Psoas muscle (tissue), 8 donors: ENCODE measurements around the gene DNAJC11. TPM values are rescaled to one million over a fixed set of nuclear protein-coding genes. Genes with fewer than 3 reads are reported as not detected.

Source experiments
- ATAC-seq, 4 donors: fragments of 200-7000 bp; cut with Tn5 transposase; one replicate each; pipeline ENCODE4 v1.9.1; 2020; ENCODE audit warnings: moderate library complexity in 3 of 4, mild to moderate bottlenecking in 2 of 4
- DNase-seq, 2 donors: peaks; one replicate each; pipeline ENCODE4 v3.0.0-alpha.2; 2020
- H3K27ac ChIP-seq: fragments of 200-600 bp; one replicate; pipeline ENCODE4 v1.8.0; 2022
- H3K27me3 ChIP-seq, 3 donors: fragments of 200-600 bp in 1 of 3; one replicate each; pipeline versions ENCODE4 v1.6.1 to v1.8.0; 2013 to 2022; ENCODE audit warnings: low read length in 2 of 3, mild to moderate bottlenecking in 2 of 3, moderate library complexity in 1 of 3; ENCODE audit not compliant: insufficient read depth in 3 of 3
- H3K36me3 ChIP-seq, 2 donors: fragments of 200-600 bp in 1 of 2; one replicate each; pipeline versions ENCODE4 v1.6.1 to v1.8.0; 2013 to 2022; ENCODE audit warnings: low read depth in 1 of 2, mild to moderate bottlenecking in 1 of 2, moderate library complexity in 1 of 2; ENCODE audit not compliant: insufficient read depth in 1 of 2
- H3K4me1 ChIP-seq: fragments of 200-600 bp; one replicate; pipeline ENCODE4 v1.8.0; 2022
- H3K4me3 ChIP-seq: fragments of 200-600 bp; one replicate; pipeline ENCODE4 v1.8.0; 2022; ENCODE audit warnings: mild to moderate bottlenecking
- H3K9me3 ChIP-seq: fragments of 200-600 bp; one replicate; pipeline ENCODE4 v1.8.0; 2022
- WGBS, 3 donors: extraction: QIAGEN DNeasy Blood & Tissue Kit; methylation state at CpG; one replicate each; pipeline versions ENCODE4 v1.1.6 to v1.1.7; 2013; 5-methylcytosine and 5-hydroxymethylcytosine counted together
- intact Hi-C, 2 donors: fragments of 100-400 bp; cut with DNase I; formaldehyde crosslinking; loops; one replicate each; pipeline versions ENCODE4 v1.11.0 to v1.14.2; 2022
- polyA plus RNA-seq, 3 donors: library from polyadenylated mRNA; stranded (reverse); fragments of 200-250 nt; gene quantifications; one replicate each; pipeline ENCODE4 v1.2.3, GENCODE V29; 2013
- total RNA-seq, 4 donors: library from RNA; stranded (reverse); fragmentation: NEBNext Ultra II Directional in 2 of 4; extraction: Animal tissue kit (Norgen Biotek cat#: 25700) in 2 of 4; gene quantifications; one replicate each; pipeline versions ENCODE4 v1.2.1 to v1.2.4, GENCODE V29; 2021 to 2023
- TF ChIP-seq, protein P1 (sequence below): fragments of 200-600 bp; IDR thresholded peaks from one replicate; pipeline ENCODE4 v1.8.0; 2022; ENCODE audit warnings: antibody characterized with exemption
- donor health status: healthy with polysubstance abuse.
- donor health status: DM: no; HTN: no; CAD: no; lungs with moderate emphysema.
- donor health status: Bipolar disorder and iron deficiency.
- donor health status: healthy.
- donor health status: DM: yes; HTN: yes; CAD: no.
- donor health status: DM: no; HTN: no; CAD: no.
- donor health status: DM: no; HTN: no; CAD: no.
- donor health status: DM: yes; HTN: yes; CAD: no.

DNAJC11 gene
- total and polyA plus RNA-seq, 7 donors = 28.2 to 65.4 (median 55.7) TPM

DNA sequence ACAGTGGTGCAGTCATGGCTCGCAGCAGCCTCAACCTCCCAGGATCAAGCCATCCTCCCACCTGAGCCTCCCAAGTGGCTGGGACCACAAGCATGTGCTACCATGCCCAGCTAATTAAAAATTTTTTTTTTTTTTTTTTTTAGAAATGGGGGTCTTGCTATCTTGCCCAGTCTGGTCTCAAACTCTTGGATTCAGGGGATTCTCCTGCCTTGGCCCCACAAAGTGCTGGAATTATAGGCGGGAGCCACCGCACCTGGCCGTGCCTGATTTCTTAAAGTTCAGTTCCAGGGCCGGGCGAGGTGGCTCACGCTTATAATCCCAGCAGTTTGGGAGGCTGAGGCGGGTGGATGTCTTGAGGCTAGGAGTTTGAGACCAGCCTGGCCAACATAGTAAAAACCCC, 70.6 kb downstream of the DNAJC11 start:
- no peak overlapping the region for H3K4me3 ChIP-seq
- intact Hi-C loops = no loop called here
- H3K27me3 ChIP-seq = no peaks in the 10 kb centered on the region
- DNase-seq = no peak
- H3K36me3 ChIP-seq = peaks cover 6 to 90% of the 10 kb centered on the region in 2 donors
- TF ChIP-seq, protein P1, sequence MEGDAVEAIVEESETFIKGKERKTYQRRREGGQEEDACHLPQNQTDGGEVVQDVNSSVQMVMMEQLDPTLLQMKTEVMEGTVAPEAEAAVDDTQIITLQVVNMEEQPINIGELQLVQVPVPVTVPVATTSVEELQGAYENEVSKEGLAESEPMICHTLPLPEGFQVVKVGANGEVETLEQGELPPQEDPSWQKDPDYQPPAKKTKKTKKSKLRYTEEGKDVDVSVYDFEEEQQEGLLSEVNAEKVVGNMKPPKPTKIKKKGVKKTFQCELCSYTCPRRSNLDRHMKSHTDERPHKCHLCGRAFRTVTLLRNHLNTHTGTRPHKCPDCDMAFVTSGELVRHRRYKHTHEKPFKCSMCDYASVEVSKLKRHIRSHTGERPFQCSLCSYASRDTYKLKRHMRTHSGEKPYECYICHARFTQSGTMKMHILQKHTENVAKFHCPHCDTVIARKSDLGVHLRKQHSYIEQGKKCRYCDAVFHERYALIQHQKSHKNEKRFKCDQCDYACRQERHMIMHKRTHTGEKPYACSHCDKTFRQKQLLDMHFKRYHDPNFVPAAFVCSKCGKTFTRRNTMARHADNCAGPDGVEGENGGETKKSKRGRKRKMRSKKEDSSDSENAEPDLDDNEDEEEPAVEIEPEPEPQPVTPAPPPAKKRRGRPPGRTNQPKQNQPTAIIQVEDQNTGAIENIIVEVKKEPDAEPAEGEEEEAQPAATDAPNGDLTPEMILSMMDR = no peak
- H3K27ac ChIP-seq = no peak overlapping the region
- WGBS, 3 donors = 95 to 98% (median 96%) methylated on average over 8 of the region's 8 CpGs
- H3K9me3 ChIP-seq = no peaks in the 10 kb centered on the region
- peaks cover 9% of the 10 kb centered on the region for H3K4me1 ChIP-seq
- no peak for ATAC-seq

DNA sequence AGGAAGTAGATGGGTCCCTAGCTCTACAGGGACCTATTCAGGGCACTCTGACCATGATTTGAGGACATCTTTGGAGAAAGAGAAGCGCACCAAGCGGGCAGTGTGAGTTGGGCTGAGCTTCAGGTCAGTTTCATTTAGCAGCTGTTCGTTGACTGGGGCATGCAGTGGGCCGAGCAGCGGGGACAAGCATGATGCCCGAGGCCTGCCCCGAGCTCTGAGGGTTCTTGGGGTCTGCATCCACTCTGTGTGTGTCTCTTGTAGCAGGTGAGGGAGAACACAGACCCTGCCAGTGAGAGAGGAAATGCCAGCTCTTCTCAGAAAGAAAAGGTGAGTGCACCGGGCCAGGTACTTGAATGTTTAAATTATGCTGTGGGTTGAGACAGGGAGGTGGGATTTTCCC, 71.6 kb downstream of the DNAJC11 start:
- H3K4me1 ChIP-seq = peaks cover 12% of the 10 kb centered on the region
- no peaks in the 10 kb centered on the region for H3K27me3 ChIP-seq
- DNase-seq = no peak
- no peak overlapping the region for H3K27ac ChIP-seq
- no peak overlapping the region for H3K4me3 ChIP-seq
- TF ChIP-seq, protein P1 = no peak
- ATAC-seq = no peak
- intact Hi-C loops = no loop called here
- H3K36me3 ChIP-seq = peaks cover 0 to 80% of the 10 kb centered on the region in 2 donors
- 86 to 93% (median 88%) methylated on average over 8 of the region's 8 CpGs for WGBS, 3 donors
- no peaks in the 10 kb centered on the region for H3K9me3 ChIP-seq

DNA sequence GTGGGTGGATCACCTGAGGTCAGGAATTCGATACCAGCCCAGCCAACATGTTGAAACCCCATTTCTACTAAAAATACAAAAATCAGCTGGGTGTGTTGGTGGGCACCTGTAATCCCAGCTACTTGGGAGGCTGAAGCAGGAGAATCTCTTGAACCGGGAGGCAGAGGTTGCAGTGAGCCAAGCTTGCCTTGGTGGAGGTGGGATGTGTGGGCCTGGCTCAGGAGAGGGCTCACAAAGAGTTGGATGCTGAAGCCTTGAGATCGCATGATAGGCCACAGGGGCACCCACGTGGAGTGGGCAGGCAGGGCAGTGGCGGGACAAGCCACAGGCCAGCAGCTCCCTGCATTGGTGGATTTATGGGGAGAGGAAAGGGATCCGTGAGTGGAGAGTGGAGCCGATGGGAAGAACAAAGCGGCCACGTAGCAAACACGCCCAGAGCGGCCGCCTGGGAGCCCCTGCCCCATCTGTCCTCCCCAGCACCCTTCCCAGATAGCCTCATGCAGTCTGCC, 72.6 kb downstream of the DNAJC11 start:
- Histone ChIP-seq H3K27me3 (no peaks in the 10 kb centered on the region), H3K4me3 (no peak overlapping the region), H3K27ac (no peak overlapping the region), H3K36me3 (peaks cover 0 to 72% of the 10 kb centered on the region in 2 donors), H3K4me1 (peaks cover 12% of the 10 kb centered on the region), H3K9me3 (no peaks in the 10 kb centered on the region)
- TF ChIP-seq, protein P1 = no peak
- DNase-seq (no peak), ATAC-seq (no peak)
- WGBS, 3 donors = 84 to 90% (median 88%) methylated on average over 12 of the region's 12 CpGs
- intact Hi-C loops = no loop called here

DNA sequence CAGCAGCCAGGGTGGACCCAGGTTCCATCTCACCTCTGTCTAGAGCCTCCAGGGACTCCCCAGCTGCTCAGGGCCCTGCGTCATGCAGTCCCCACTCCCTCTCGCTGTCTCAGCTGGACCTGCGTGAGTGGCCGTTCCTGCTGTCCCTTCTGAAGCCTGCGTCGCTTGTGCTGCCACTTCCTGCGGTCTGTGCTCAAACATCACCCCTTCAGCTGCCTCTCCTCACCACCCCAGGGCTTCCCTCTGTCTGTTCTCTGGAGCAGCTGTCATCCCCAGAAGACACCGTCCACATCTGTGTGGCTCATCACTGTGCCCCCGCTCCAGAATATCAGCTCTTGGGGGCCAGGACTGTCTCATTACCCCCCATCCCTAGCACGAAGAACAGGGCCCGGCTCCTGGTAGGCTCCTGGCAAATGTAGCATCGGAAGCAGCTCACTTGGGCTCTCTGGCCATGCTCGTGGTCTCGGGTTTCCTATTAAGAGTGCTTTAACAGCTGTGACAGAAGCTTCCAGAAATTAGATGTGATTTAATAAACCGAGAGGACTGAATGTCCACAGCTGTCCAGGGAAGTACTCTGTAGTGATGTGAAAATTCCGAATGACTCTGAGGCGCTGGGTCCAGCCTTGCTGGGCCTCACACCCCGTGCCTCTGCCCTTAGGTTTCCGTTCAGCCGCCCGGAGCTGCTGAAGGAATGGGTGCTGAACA, 73.6 kb downstream of the DNAJC11 start:
- TF ChIP-seq, protein P1 = no peak
- ATAC-seq (no peak), DNase-seq (no peak)
- 51 to 72% (median 54%) methylated on average over 21 of the region's 21 CpGs for WGBS, 3 donors
- Histone ChIP-seq H3K4me3 (no peak overlapping the region), H3K4me1 (peaks cover 12% of the 10 kb centered on the region), H3K36me3 (peaks cover 0 to 72% of the 10 kb centered on the region in 2 donors), H3K27ac (no peak overlapping the region), H3K9me3 (no peaks in the 10 kb centered on the region), H3K27me3 (no peaks in the 10 kb centered on the region)
- intact Hi-C loops = no loop called here
